Naive thymus-derived CD8-positive, alpha-beta T cell (primary cell): ENCODE data around the gene MINDY4. TPM values are rescaled to one million over a fixed set of nuclear protein-coding genes. Genes with fewer than 3 reads are reported as not detected.

Experiments
- ATAC-seq, 2 donors: fragments of 150-1000 bp; cut with Tn5 transposase in 1 of 2; sonication (Bioruptor Pico), chemical (Tn5 transposase) in 1 of 2; 1 replicate in 1 of 2; 2 replicates in 1 of 2; pipeline ENCODE4 v1.10.0; 2021; ENCODE audit warnings: mild to moderate bottlenecking in 2 of 2, moderate library complexity in 2 of 2
- POLR2A ChIA-PET: fragments of 350-600 bp; sonication (Branson Sonifier 250); formaldehyde crosslinking; loops from one replicate; lab custom pipeline; 2021; ENCODE audit warnings: antibody characterized with exemption; lab: Charles Lee
- DNase-seq, 10 donors: peaks; one replicate each; pipeline versions ENCODE4 v3.0.0 to v3.0.0-alpha.2; 2020 to 2022
- H3K27ac Mint-ChIP-seq, 10 donors: one replicate each; pipeline ENCODE4 v1.8.0; 2020 to 2022; ENCODE audit warnings: mild to moderate bottlenecking in 10 of 10, mixed read lengths in 10 of 10, moderate library complexity in 4 of 10, inconsistent platforms in 1 of 10
- H3K27me3 Mint-ChIP-seq, 5 donors: one replicate each; pipeline ENCODE4 v1.8.0; 2021 to 2022; ENCODE audit warnings: mixed read lengths in 5 of 5
- H3K36me3 Mint-ChIP-seq, 3 donors: one replicate each; pipeline ENCODE4 v1.8.0; 2020 to 2022; ENCODE audit warnings: mixed read lengths in 3 of 3, mild to moderate bottlenecking in 2 of 3, inconsistent platforms in 1 of 3
- H3K4me1 Mint-ChIP-seq, 4 donors: one replicate each; pipeline ENCODE4 v1.8.0; 2021 to 2022; ENCODE audit warnings: mixed read lengths in 4 of 4
- H3K4me3 Mint-ChIP-seq, 10 donors: one replicate each; pipeline ENCODE4 v1.8.0; 2020 to 2022; ENCODE audit warnings: mild to moderate bottlenecking in 10 of 10, mixed read lengths in 10 of 10, moderate library complexity in 6 of 10, inconsistent platforms in 1 of 10
- H3K9me3 Mint-ChIP-seq, 9 donors: one replicate each; pipeline ENCODE4 v1.8.0; 2020 to 2022; ENCODE audit warnings: mixed read lengths in 9 of 9, mild to moderate bottlenecking in 3 of 9, inconsistent platforms in 1 of 9, moderate library complexity in 1 of 9
- polyA plus RNA-seq, 3 donors: library from polyadenylated mRNA; unstranded; fragments of 300-500 nt; fragmentation: Illumina TruSeq; gene quantifications; one replicate each; pipeline ENCODE4 v1.2.3, GENCODE V29; 2021
- total RNA-seq, 8 experiments: library from RNA in 2 of 8; stranded (reverse) in 2 of 8; gene quantifications; one replicate each; pipeline ENCODE4 v1.2.3 and lab custom pipeline; 2021 to 2026

The MINDY4 gene
- total and polyA plus RNA-seq, 5 experiments from 2014 or later, result 0.44 to 1.5 (median 0.84) TPM

- no peak for ATAC-seq
- DNase-seq, result no peak
- Mint-ChIP-seq H3K9me3 (no peaks in the 10 kb centered on the region), H3K36me3 (no peaks in the 10 kb centered on the region), H3K4me3 (no peak overlapping the region), H3K4me1 (peaks cover 0 to 2% (median 0%) of the 10 kb centered on the region in 4 donors), H3K27ac (no peak overlapping the region), H3K27me3 (no peaks in the 10 kb centered on the region)
- POLR2A ChIA-PET, result no interaction called here
These were observed 91.9 kb downstream of the MINDY4 start for GRCh38 chr7:30862995-30863705.

DNA sequence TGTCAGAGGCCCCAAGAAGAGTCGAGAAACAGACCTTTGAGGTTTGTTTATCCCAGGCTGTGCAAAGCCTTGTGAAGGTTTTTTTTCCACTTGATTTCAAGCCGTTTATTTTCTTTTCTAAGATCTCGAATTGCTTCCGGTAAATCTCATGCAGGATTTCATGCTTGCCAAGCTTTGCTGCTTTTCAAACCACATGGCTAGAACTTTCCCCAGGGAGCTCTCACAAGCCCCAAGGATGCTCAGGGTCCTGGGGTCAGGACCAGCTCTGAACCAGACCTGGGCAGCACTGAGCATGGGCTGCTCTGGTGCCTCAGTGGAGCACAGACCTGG, 92.5 kb downstream of the MINDY4 start:
- ATAC-seq (no peak), DNase-seq (no peak)
- H3K36me3 Mint-ChIP-seq, result no peaks in the 10 kb centered on the region
- POLR2A ChIA-PET, result no interaction called here
- H3K9me3 Mint-ChIP-seq, result no peaks in the 10 kb centered on the region
- H3K4me3 Mint-ChIP-seq, result no peak overlapping the region
- peaks cover 0 to 2% (median 0%) of the 10 kb centered on the region in 4 donors for H3K4me1 Mint-ChIP-seq
- H3K27me3 Mint-ChIP-seq, result no peaks in the 10 kb centered on the region
- no peak overlapping the region for H3K27ac Mint-ChIP-seq

DNA sequence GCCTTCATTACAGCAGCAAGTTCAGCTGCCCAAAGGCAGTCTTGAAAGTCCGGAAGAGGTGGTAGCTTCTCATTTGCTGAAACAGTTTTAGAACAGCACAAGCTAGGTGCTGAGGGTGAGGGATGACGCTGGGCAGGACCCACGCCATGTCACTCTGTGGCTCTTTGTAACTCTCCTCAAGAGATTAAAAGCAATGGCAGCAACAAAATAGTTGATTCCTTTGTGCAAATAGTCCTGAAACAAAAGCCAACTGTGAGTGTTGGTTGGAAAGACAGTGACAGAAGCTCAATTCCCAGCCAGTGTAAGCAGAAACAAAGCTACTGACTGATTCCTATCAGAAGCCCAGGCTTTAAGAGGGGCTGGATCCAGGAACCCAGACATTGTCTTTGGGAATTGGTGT, 92.9 kb downstream of the MINDY4 start:
- POLR2A ChIA-PET, result no interaction called here
- peaks cover 0 to 2% (median 0%) of the 10 kb centered on the region in 4 donors for H3K4me1 Mint-ChIP-seq
- DNase-seq (no peak), ATAC-seq (no peak)
- peak overlapping the region in 1 of 10 donors; percentile 70 for H3K27ac Mint-ChIP-seq
- no peaks in the 10 kb centered on the region for H3K36me3 Mint-ChIP-seq
- H3K4me3 Mint-ChIP-seq, result no peak overlapping the region
- H3K9me3 Mint-ChIP-seq, result no peaks in the 10 kb centered on the region
- H3K27me3 Mint-ChIP-seq, result no peaks in the 10 kb centered on the region

DNA sequence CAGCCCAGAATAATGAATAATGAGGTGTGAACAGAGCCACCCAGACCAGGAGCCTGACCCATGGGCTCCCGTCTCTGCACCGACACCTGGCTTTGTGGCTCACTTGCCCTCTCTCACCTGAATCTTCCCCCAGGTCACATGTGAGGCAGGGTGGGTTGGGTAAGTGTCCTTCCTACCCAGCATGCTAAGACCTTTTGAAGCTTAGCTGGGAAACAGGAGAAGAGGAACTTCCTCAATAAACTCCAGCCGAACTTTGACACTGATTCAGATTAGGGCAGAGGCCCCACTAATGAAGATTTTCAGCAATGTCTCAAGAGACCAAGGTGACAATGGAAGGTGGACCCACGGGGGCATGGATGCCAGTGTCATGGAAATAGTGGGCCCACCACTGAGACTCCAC, 93.9 kb downstream of the MINDY4 start:
- peaks cover 0 to 2% (median 0%) of the 10 kb centered on the region in 4 donors for H3K4me1 Mint-ChIP-seq
- DNase-seq (no peak), ATAC-seq (no peak)
- no peak overlapping the region for H3K27ac Mint-ChIP-seq
- no peaks in the 10 kb centered on the region for H3K27me3 Mint-ChIP-seq
- no peaks in the 10 kb centered on the region for H3K36me3 Mint-ChIP-seq
- H3K9me3 Mint-ChIP-seq, result no peaks in the 10 kb centered on the region
- POLR2A ChIA-PET, result no interaction called here
- no peak overlapping the region for H3K4me3 Mint-ChIP-seq

GRCh38 chr7:30865821-30866220, 94.6 kb downstream of the MINDY4 start:
- no peak for ATAC-seq
- no peak overlapping the region for H3K27ac Mint-ChIP-seq
- H3K4me3 Mint-ChIP-seq, result no peak overlapping the region
- peaks cover 0 to 2% (median 0%) of the 10 kb centered on the region in 4 donors for H3K4me1 Mint-ChIP-seq
- no peaks in the 10 kb centered on the region for H3K27me3 Mint-ChIP-seq
- POLR2A ChIA-PET, result no interaction called here
- no peak for DNase-seq
- no peaks in the 10 kb centered on the region for H3K9me3 Mint-ChIP-seq
- H3K36me3 Mint-ChIP-seq, result no peaks in the 10 kb centered on the region

GRCh38 chr7:30866939-30867338, 95.7 kb downstream of the MINDY4 start:
- no peak overlapping the region for H3K27ac Mint-ChIP-seq
- peaks cover 0 to 2% (median 0%) of the 10 kb centered on the region in 4 donors for H3K4me1 Mint-ChIP-seq
- no peaks in the 10 kb centered on the region for H3K9me3 Mint-ChIP-seq
- DNase-seq (no peak), ATAC-seq (no peak)
- no peak overlapping the region for H3K4me3 Mint-ChIP-seq
- H3K27me3 Mint-ChIP-seq, result no peaks in the 10 kb centered on the region
- H3K36me3 Mint-ChIP-seq, result no peaks in the 10 kb centered on the region
- POLR2A ChIA-PET, result no interaction called here

DNA sequence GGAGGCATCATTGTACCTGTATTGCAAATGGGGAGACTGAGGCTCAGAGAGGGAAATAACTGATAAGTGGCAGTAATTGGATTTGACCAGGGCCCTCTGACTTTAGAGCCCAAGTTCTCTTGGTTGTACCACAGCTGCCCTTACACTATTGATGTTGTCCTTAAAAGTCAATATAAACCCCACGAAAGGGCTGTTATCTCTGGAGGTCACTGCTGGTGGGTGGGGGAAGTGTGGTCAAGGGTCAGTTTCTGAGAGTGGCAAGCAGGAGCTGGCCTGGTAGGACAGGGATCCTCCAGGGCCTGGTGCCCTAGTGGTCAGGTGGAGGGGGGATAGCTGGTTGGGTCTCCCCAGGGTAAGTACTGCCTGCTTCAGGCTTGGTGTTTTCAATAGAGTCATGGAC, 96.3 kb downstream of the MINDY4 start:
- H3K27ac Mint-ChIP-seq, result no peak overlapping the region
- POLR2A ChIA-PET, result no interaction called here
- DNase-seq (no peak), ATAC-seq (no peak)
- H3K9me3 Mint-ChIP-seq, result no peaks in the 10 kb centered on the region
- H3K4me3 Mint-ChIP-seq, result no peak overlapping the region
- no peaks in the 10 kb centered on the region for H3K36me3 Mint-ChIP-seq
- H3K4me1 Mint-ChIP-seq, result peaks cover 0 to 2% (median 0%) of the 10 kb centered on the region in 4 donors
- no peaks in the 10 kb centered on the region for H3K27me3 Mint-ChIP-seq

GRCh38 chr7:30869794-30870611, 98.8 kb downstream of the MINDY4 start:
- H3K4me3 Mint-ChIP-seq, result no peak overlapping the region

DNA sequence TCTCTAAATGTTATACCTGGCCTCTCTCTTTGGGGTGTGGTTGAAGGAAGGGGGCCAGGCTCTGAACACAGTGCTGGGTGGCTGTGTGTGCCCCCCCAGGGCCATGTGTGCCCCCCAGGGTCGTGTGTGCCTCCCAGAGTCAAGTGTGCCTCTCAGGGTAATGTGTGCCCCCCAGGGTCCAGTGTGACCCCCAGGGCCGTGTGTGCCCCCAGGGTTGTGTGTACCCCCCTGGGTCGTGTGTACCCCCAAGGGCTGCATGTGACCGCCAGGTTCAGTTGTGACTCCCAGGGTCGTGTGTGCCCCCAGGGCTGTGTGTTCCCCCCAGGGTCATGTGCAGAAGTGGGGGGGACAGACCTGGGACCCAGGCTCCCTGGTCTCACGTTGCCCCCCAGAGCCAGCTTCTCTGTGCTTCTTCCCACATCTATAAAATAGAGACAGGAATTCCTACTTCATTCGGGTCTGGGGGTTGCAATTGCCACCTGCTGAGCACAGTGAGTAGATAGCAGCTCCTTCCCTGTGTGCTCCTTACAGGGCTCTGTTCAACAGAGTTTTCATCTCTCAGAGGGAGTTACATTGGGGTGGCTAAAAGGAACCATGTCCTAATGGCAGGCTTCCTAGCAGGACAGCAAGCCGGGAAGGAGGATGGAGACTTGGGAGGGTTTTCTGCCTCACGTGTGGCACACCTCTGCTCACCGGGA, 99.8 kb downstream of the MINDY4 start:
- DNase-seq, result no peak
- no peak overlapping the region for H3K27ac Mint-ChIP-seq
- peaks cover 0 to 2% (median 0%) of the 10 kb centered on the region in 4 donors for H3K4me1 Mint-ChIP-seq
- no peaks in the 10 kb centered on the region for H3K27me3 Mint-ChIP-seq
- H3K9me3 Mint-ChIP-seq, result peaks cover 0 to 2% (median 0%) of the 10 kb centered on the region in 9 donors
- H3K36me3 Mint-ChIP-seq, result no peaks in the 10 kb centered on the region
- no peak for ATAC-seq
- H3K4me3 Mint-ChIP-seq, result no peak overlapping the region
- POLR2A ChIA-PET, result no interaction called here

More at GRCh38 chr7:30869794-30870611, 98.8 kb downstream of the MINDY4 start:
- H3K9me3 Mint-ChIP-seq, result no peaks in the 10 kb centered on the region
- H3K4me1 Mint-ChIP-seq, result peaks cover 0 to 2% (median 0%) of the 10 kb centered on the region in 4 donors
- POLR2A ChIA-PET, result no interaction called here
- H3K27me3 Mint-ChIP-seq, result no peaks in the 10 kb centered on the region
- no peak for ATAC-seq
- no peak overlapping the region for H3K27ac Mint-ChIP-seq
- DNase-seq, result no peak
- no peaks in the 10 kb centered on the region for H3K36me3 Mint-ChIP-seq

DNA sequence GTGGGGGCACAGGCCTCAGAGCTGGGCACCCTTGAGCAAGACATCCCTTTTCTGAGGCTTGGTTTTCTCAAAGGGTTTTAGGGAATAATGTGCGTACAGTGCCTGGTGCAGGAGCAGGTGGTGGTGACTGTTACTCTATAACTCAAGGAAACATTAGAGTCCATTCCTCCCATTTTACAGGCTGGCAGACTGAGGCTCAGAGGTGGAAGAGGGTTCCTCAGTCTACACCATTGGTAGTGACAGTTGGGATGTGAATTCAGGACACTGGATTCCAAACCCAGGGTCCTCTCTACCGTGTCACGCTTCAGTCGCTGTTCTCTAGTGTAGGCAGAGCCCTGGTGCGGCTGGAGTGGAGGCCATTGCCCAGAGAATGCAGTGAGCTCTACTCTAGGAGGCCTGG, 100.4 kb downstream of the MINDY4 start:
- Mint-ChIP-seq H3K4me3 (no peak overlapping the region), H3K36me3 (no peaks in the 10 kb centered on the region), H3K9me3 (peaks cover 0 to 2% (median 0%) of the 10 kb centered on the region in 9 donors), H3K4me1 (no peaks in the 10 kb centered on the region), H3K27ac (no peak overlapping the region), H3K27me3 (no peaks in the 10 kb centered on the region)
- POLR2A ChIA-PET, result no interaction called here
- no peak for ATAC-seq
- no peak for DNase-seq

DNA sequence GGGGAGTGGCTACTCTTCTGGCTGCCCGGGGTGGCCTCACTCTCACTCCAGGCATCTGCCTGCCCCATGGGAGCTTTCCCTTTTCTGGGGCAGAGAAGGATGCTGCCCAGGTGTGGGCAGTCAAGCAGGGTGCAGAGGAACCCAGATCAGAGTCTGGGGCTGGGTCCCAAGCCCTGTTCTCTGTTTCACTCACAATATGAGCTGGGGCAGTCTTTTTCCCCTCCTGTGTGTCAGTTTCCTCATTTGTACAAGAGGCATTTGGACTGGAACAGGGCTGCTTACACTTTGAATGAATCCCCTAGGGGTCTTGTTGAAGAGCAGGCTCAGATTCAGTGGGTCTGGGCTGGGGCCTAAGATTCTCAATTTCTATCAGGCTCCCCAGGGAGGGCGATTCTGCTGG, 102.0 kb downstream of the MINDY4 start:
- DNase-seq, result no peak
- Mint-ChIP-seq H3K36me3 (no peaks in the 10 kb centered on the region), H3K4me3 (no peak overlapping the region), H3K9me3 (peaks cover 0 to 2% (median 0%) of the 10 kb centered on the region in 9 donors), H3K27me3 (no peaks in the 10 kb centered on the region), H3K4me1 (no peaks in the 10 kb centered on the region), H3K27ac (no peak overlapping the region)
- POLR2A ChIA-PET, result no interaction called here
- no peak for ATAC-seq

DNA sequence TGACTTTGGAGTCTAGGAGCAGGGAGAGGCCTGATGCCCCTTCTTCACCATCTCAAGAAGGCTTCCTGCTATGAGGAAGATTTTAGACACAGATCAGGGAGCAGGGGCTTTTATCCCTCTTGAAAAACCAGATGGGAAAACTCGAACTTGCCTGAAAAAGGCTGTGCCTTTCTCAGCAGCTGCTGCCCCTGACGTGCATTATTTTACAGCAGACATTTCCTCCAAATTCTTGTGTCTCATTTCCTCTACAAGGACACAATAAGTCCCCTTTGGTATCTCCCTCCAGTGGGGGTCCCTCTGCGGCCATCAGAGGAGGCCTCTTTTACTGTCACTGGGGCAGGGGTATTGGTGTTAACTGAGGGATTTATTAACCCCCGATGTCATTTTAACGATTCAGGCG, 102.4 kb downstream of the MINDY4 start:
- H3K36me3 Mint-ChIP-seq, result no peaks in the 10 kb centered on the region
- no peak overlapping the region for H3K27ac Mint-ChIP-seq
- H3K4me1 Mint-ChIP-seq, result no peaks in the 10 kb centered on the region
- no peak overlapping the region for H3K4me3 Mint-ChIP-seq
- H3K27me3 Mint-ChIP-seq, result no peaks in the 10 kb centered on the region
- ATAC-seq (no peak), DNase-seq (no peak)
- peaks cover 0 to 2% (median 0%) of the 10 kb centered on the region in 9 donors for H3K9me3 Mint-ChIP-seq
- POLR2A ChIA-PET, result no interaction called here
